Keratinocyte (primary cell): ENCODE results near the gene DNAJC7.

Experiments used
- CTCF ChIP-seq, 3 experiments: IDR thresholded peaks in 1 of 3; conservative IDR thresholded peaks in 1 of 3; optimal IDR thresholded peaks in 1 of 3; 2 replicates in 2 of 3; 3 replicates in 1 of 3; pipeline versions ENCODE3 to v1.5.1; 2011; ENCODE audit warnings: low read length in 3 of 3, mild to moderate bottlenecking in 3 of 3, moderate library complexity in 2 of 3, control low read depth in 1 of 3, inconsistent platforms in 1 of 3; ENCODE audit not compliant: insufficient read depth in 2 of 3; ENCODE audit errors: extremely low read depth in 1 of 3
- EZH2 ChIP-seq: IDR thresholded peaks from one replicate; pipeline ENCODE4 v1.6.1; 2012; ENCODE audit warnings: inconsistent platforms, mild to moderate bottlenecking, low read length, moderate library complexity

- no peak for TF ChIP-seq CTCF (optimal IDR thresholded peaks at IDR 0.05 in 1 of 3, IDR thresholded peaks at IDR 0.05 in 1 of 3, conservative IDR thresholded peaks at IDR 0.05 in 1 of 3; ENCODE audit: extremely low read depth in 1 of 3, insufficient read depth in 2 of 3, low read length in 3 of 3)
- no peak for TF ChIP-seq EZH2
Measured at GRCh38 chr17:42049834-42050392, 32.7 kb upstream of the DNAJC7 start.
